ENCODE data around the gene C3orf80.
"Not testable (repeated sequence)": the region's sequence is repeated elsewhere in the genome, so short reads cannot be mapped to it uniquely, and the experiment has no call there.

Gene C3orf80

GRCh38 chr3:160217675-160218074 is 7.5 kb upstream of the C3orf80 start:
- no peak for FAIRE-seq

GRCh38 chr3:160218136-160218535 is 7.1 kb upstream of the C3orf80 start:
- no peak for FAIRE-seq

DNA sequence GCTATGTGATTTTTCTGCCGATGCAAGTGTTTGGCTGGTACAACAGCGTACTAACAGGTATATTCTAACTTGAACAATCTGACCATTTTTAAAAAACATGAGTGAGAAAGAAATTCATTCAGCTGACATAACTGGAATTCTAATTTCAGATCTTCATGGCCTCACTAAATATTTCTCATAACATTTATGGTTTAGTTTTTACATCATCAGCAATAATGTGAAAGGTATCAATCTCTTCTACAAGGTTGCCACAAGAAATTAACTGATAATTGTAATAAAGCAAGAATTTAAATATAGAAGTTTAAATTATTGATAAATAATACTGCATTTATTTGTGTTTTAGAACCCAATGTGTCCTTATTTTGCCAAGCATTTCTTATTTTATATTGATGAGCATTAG is 5.2 kb upstream of the C3orf80 start:
- FAIRE-seq = no peak

- FAIRE-seq = no peak
Observed at GRCh38 chr3:160221019-160221418, 4.2 kb upstream of the C3orf80 start.

- FAIRE-seq = no peak
Observed at GRCh38 chr3:160224256-160224655, 966 bp upstream of the C3orf80 start.

DNA sequence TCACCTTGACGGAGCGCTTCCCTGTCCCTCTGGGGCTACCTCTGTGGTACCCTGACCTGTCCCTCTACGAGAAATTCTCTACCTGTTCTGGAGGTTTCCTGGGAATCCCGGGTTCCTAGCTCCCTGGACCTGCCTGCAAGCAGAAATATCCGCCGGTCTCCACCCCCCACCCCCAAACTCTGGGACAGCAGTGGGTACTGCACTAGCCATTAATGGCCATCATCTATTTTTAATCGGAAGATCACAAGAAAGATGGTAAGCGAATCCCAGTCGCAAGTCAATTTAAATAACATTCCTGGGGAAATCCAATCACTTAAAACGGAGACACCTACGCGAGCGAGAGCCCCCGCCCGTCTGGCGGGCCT is 429 bp upstream of the C3orf80 start:
- no peak for FAIRE-seq

DNA sequence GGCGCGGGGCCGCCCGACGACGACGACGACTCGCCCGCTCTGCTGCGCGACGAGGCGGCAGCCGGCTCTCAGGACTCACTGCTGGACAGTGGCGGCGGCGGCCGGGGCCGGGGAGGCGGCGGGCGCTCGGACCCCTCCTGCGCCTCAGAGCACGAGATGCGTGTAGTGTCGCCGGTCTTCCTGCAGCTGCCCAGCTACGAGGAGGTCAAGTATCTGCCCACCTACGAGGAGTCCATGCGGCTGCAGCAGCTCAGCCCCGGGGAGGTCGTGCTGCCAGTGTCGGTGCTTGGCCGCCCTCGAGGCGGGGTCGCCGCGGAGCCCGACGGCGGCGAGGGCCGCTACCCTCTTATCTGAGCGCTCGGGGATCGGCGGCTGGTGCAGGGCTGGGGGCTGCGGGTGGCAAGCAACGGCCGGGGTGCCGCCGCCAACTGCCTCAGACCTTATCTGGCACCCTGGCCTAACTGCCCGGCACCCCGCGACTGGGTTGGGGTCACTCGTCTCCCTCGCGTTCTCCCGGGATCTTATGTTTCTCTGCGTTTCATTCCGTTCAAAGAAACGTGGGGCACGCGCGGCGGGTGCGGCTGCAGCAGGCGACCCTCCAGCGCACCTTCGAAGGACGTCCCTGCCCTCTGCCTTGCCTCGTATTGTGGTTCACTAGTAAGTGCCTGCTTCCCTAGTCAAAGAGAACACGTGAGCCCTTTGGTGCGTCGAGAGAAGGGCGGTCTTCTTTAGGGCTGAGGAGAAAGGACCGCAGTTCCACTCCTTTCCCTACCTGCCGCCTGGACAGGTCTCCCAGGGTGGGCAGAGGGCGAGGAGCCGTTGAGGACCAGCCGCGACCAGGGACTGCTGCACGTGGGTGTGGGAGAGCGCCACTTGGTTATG is 1.0 kb downstream of the C3orf80 start:
- no peak for FAIRE-seq

- FAIRE-seq = no peak
Observed at GRCh38 chr3:160227419-160227818, 2.2 kb downstream of the C3orf80 start.

DNA sequence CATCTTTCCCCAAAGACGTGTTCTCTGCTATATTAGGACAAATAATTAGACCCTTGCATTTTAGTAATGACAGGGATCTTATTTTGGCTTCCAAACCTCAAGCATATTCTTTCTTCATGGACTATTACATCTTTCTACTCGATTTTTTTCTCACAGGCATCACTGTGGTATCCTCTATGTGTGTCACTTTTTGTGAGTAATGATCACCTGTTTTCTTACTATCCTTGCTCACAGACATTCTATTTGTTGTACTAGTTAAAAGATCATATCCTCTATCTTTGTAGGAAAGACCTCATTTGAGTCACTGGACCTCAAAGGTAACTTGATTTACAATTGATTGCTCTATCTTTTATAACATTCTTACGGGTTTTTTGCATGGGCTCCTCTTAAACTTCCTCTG is 6.8 kb downstream of the C3orf80 start:
- FAIRE-seq = no peak

DNA sequence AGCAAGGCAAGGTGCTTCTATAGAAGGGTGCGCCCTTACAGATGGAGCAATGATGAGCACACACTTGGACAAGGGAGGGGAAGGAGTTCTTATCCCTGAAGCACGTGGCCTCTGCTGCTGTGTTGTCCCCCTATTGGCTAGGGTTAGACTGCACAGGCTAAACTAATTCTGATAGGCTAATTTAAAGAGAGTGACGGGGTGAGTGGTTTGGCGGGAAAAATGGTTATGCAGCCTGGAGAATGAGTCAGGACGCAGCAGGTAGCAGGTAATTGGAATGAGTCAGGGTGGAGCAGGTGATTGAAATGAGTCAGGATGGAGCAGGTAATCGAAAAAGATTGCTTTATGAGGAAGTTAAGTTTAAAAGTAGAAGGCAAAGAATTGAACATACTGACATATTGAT is 15.5 kb downstream of the C3orf80 start:
- FAIRE-seq = not testable (repeated sequence)

DNA sequence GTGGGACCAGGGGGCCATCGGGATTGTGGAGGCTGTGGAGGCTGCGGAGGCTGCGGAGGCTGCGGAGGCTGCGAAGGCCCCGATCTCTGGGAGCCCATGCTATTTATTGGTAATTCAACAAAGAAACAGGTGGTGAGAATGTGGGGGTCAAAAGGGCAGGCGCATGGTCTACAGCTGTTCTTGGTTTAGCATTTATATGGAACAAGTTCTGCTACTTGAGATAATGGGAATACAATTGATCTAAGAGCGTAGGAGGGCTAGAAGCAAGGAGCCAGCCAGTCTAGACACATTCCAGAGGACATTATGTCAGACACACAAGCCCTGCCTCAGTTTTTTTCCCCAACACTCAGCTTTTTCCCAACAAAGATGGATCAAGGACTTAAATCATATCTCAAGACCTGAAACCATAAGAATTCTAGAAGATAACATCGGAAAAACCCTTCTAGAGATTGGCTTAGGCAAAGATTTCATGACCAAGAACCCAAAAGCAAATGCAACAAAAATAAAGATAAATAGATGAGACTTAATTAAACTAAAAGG is 20.1 kb downstream of the C3orf80 start:
- FAIRE-seq = no peak

DNA sequence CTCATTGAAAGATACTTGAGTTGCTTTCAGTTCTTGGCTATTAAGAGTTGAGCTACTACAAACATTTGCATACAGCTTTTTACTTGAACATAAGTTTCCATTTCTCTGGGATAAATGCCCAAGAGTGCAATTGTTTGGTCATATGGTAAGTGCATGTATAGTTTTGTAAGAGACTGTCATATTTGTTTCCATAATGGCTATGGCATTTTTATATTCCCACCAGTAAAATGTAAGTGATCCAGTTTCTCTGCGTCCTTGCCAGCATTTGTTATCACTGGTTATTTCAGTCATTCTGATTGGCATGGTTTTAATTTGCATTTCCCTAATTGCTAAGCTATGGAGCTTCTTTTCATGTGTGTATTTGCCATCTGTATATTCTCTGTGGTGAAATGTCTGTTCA is 22.5 kb downstream of the C3orf80 start:
- FAIRE-seq = no peak

- FAIRE-seq = no peak
Observed at GRCh38 chr3:160253298-160253697, 28.1 kb downstream of the C3orf80 start.

DNA sequence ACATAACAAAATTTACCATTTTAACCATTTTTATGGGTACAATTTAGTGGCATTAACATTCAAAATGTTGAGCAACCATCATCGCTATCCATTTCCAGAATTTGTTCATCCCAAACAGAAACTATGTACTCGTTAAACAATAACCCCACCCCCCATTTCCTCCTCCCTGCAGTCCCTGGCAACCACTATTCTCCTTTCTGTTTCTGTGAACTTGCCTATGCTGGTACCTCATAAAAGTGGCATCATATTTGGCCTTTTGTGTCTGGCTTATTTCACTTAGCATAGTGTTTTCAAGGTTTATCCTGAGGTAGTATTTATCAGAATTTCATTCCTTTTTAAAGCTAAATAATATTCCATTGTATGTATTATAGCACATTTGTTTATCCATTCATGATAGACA is 32.4 kb downstream of the C3orf80 start:
- FAIRE-seq = no peak

DNA sequence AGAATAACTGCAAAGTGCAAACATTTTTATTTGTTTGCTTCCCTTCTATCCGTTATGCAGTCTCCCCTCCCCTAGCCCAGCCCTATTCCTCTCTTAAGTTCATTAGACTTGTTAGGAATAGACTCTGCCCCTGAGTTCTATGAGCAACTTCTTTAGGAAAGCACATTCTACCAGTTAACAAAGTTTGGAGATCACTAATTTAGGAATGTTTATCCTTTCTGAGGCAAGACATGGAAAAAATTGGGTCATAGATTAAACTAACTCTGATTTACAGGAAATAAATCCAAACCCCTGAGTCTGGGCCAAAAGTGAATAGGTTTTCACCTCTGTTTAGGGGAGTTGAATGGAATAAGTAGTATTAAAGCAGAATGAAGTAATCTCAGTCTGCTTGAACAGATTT is 34.4 kb downstream of the C3orf80 start:
- FAIRE-seq = no peak

DNA sequence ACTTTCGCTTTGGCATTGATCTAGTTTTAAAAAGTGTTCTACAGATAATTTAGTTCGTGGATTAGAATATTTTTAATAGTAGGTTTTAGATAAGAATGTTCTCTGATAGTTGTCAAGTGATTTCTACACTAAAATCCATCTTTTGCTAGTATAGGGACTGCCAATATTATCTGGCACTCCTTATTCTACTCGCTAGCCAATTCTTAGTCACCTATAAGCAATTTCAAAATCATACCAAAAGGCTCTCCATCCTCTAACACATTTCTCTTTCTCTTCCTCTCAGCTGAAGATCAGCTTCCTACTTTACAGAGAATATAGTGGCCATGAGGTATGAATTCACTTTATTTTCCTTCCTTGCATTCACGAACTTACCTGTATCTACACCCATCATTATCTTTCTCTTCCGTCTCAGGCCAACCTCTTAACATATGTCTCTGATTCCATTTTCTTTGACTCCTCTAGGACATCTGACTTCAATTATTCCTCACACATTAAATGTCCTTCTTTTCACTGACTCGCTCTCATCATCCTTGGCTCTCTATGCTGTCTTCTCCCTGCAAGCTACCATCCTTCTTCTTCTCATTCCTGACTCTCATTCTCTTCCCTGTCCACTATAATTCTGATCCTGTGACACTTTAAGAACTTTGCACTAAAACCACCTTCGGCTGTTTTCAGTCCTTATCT is 35.5 kb downstream of the C3orf80 start:
- no peak for FAIRE-seq

GRCh38 chr3:160265088-160265487 is 39.9 kb downstream of the C3orf80 start:
- FAIRE-seq = no peak

Measured in colon (tissue), 2 donors.